HL-60 (cell line): ENCODE results near the gene TOP2A.

Experiments used
- TF ChIP-seq, protein P1 (sequence below): IDR thresholded peaks from one replicate; pipeline ENCODE4 v1.5.1; 2011; ENCODE audit warnings: low read length, control low read depth, inconsistent platforms; ENCODE audit not compliant: insufficient read depth
- TF ChIP-seq, protein P2 (sequence below): IDR thresholded peaks from 2 replicates; pipeline ENCODE4 v1.6.1; 2012; ENCODE audit warnings: low read depth; ENCODE audit not compliant: insufficient replicate concordance

DNA sequence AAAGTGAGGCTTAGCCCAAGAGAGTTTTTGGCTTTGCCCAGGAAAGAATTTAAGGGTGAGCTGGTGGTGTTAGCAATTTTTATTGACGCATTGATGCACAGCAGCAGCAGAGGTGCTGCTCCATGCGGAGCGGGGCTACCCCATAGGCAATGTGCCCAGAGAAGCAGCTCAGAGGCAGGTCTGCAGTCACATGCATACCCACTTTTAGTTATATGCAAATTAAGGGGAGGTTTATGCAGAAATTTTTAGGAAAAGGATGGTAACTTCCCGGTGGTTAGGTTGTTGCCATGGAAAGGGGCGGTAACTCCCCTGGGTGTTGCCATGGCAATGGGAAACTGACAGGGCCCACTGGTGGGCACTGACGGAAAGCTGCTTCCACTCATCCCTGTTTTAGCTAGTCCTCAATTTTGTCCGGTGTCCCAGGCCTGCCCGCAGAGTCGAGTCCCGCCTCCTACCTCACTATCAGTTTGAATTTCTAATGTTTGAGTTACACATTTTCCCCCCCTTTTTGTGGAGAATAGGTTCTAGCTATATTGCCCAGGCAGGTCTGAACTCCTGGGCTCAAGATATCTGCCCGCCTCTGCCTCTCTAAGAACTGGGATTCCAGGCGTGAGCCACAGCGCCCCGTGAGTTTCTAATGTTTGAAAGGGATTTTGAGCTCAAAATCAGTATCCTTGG is 42.7 kb downstream of the TOP2A start:
- TF ChIP-seq, protein P1, sequence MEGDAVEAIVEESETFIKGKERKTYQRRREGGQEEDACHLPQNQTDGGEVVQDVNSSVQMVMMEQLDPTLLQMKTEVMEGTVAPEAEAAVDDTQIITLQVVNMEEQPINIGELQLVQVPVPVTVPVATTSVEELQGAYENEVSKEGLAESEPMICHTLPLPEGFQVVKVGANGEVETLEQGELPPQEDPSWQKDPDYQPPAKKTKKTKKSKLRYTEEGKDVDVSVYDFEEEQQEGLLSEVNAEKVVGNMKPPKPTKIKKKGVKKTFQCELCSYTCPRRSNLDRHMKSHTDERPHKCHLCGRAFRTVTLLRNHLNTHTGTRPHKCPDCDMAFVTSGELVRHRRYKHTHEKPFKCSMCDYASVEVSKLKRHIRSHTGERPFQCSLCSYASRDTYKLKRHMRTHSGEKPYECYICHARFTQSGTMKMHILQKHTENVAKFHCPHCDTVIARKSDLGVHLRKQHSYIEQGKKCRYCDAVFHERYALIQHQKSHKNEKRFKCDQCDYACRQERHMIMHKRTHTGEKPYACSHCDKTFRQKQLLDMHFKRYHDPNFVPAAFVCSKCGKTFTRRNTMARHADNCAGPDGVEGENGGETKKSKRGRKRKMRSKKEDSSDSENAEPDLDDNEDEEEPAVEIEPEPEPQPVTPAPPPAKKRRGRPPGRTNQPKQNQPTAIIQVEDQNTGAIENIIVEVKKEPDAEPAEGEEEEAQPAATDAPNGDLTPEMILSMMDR, result no peak
- TF ChIP-seq, protein P2, sequence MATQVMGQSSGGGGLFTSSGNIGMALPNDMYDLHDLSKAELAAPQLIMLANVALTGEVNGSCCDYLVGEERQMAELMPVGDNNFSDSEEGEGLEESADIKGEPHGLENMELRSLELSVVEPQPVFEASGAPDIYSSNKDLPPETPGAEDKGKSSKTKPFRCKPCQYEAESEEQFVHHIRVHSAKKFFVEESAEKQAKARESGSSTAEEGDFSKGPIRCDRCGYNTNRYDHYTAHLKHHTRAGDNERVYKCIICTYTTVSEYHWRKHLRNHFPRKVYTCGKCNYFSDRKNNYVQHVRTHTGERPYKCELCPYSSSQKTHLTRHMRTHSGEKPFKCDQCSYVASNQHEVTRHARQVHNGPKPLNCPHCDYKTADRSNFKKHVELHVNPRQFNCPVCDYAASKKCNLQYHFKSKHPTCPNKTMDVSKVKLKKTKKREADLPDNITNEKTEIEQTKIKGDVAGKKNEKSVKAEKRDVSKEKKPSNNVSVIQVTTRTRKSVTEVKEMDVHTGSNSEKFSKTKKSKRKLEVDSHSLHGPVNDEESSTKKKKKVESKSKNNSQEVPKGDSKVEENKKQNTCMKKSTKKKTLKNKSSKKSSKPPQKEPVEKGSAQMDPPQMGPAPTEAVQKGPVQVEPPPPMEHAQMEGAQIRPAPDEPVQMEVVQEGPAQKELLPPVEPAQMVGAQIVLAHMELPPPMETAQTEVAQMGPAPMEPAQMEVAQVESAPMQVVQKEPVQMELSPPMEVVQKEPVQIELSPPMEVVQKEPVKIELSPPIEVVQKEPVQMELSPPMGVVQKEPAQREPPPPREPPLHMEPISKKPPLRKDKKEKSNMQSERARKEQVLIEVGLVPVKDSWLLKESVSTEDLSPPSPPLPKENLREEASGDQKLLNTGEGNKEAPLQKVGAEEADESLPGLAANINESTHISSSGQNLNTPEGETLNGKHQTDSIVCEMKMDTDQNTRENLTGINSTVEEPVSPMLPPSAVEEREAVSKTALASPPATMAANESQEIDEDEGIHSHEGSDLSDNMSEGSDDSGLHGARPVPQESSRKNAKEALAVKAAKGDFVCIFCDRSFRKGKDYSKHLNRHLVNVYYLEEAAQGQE, result no peak
